Right lobe of liver (tissue), 4 donors: Measurements from ENCODE around the gene REEP2.

Experiments used
- POLR2A ChIP-seq: fragments of 450-650 bp; IDR thresholded peaks from one replicate; pipeline ENCODE4 v1.6.1; 2017; ENCODE audit warnings: antibody characterized with exemption, mild to moderate bottlenecking
- TF ChIP-seq, protein P1 (sequence below), 4 donors: fragments of 200-600 bp in 3 of 4; fragments of 450-650 bp in 1 of 4; IDR thresholded peaks; one replicate each; pipeline versions ENCODE4 v1.5.1 to v1.8.0; 2016 to 2022; ENCODE audit warnings: antibody characterized with exemption in 4 of 4, mild to moderate bottlenecking in 2 of 4
- donor health status: DM: no; HTN: no; CAD: no.
- donor health status: DM: no; HTN: no; CAD: no.
- donor health status: DM: no; HTN: yes; CAD: no.

- TF ChIP-seq, protein P1, sequence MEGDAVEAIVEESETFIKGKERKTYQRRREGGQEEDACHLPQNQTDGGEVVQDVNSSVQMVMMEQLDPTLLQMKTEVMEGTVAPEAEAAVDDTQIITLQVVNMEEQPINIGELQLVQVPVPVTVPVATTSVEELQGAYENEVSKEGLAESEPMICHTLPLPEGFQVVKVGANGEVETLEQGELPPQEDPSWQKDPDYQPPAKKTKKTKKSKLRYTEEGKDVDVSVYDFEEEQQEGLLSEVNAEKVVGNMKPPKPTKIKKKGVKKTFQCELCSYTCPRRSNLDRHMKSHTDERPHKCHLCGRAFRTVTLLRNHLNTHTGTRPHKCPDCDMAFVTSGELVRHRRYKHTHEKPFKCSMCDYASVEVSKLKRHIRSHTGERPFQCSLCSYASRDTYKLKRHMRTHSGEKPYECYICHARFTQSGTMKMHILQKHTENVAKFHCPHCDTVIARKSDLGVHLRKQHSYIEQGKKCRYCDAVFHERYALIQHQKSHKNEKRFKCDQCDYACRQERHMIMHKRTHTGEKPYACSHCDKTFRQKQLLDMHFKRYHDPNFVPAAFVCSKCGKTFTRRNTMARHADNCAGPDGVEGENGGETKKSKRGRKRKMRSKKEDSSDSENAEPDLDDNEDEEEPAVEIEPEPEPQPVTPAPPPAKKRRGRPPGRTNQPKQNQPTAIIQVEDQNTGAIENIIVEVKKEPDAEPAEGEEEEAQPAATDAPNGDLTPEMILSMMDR (IDR thresholded peaks at IDR 0.05): no peak
- no peak for TF ChIP-seq POLR2A
Measured at GRCh38 chr5:138441221-138441620, 2.4 kb downstream of the REEP2 start.
